ENCODE measurements around the gene MUSK.
A peak's percentile ranks its signal among the peaks of the same experiment; 100 is the strongest.
"Not testable (repeated sequence)": the region's sequence is repeated elsewhere in the genome, so short reads cannot be mapped to it uniquely, and the experiment has no call there.

MUSK gene

DNA sequence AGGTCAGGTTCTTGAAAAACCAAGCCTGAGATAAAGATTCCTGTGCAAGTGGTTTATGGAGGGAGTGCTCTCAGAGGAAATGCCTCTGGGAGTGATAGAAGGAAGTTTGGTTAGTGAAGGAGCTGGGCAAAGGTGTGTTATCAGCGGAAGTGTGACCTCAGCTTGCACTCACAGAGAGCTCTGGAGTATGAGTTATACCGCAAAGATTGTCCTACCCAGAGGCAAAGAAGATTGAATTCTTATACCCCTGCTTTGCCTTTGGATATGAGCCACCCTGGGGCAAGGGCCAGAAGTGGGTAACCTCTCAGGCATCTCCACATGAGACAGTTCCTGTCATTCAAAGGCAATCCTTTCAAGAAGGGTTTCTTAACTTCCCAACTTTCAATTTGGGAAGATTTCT lies 145.6 kb downstream of the MUSK start:
- DNase-seq, result no peak

GRCh38 chr9:110815361-110815760 lies 146.8 kb downstream of the MUSK start:
- DNase-seq, result no peak

GRCh38 chr9:110820381-110820780 lies 151.8 kb downstream of the MUSK start:
- DNase-seq, result no peak

- no peak for DNase-seq
Observed at GRCh38 chr9:110821064-110821463, 152.5 kb downstream of the MUSK start.

DNA sequence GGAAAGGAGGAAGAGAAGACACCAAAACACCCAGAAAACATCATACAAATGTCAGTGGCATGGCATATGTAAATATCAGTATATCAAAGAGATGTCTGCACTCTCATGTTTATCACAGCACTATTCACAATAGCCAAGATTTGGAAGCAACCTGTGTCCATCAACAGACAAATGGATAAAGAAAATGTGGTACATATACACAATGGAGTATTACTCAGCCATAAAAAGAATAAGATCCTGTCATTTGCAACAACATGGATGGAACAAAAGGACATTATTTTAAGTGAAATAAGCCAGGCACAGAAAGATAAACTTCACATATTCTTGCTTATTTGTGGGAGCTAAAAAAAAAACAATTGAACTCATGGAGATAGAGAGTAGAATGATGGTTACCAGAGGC lies 156.5 kb downstream of the MUSK start:
- not testable (repeated sequence) for DNase-seq

DNA sequence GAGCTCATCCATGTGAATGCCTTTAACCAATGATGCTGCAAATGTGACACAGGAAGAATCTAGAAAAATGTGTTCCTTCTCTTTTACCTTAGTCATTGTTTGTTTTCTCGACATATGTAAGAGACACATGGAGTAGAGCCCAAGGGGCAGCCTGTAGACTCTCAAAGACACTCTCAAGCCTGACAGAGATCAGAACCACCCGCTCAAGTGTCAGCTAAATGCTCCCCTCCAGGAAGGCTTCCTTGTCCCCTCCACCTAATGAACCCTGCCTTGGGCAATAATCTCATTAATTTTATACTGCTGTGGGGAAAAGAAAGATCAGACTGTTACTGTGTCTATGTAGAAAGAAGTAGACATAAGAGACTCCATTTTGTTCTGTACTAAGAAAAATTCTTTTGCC lies 157.4 kb downstream of the MUSK start:
- peak in 1 of 2 experiments; percentile 10 for DNase-seq

GRCh38 chr9:110826400-110826799 lies 157.8 kb downstream of the MUSK start:
- not testable (repeated sequence) for DNase-seq

DNA sequence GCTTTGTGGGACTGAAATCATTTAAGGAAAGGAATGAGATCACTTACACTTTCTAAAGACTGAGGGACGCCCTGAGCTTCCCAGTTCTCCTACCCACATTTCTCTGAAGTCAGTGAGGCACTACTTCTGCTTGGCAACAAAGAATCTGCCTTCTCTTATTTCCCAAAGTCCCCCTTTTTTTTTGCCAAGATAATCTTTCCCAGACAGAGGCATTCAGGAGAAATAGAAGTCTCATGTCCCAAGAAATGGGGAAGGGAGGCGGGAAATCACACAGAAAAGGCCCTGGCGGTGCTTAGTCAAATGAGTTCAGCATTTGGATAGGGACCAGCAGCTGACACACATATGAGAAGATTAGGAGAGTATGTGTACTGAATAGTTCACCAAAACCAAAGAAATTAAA lies 159.7 kb downstream of the MUSK start:
- DNase-seq, result no peak

GRCh38 chr9:110830495-110830894 lies 161.9 kb downstream of the MUSK start:
- no peak for DNase-seq

- DNase-seq, result no peak
Observed at GRCh38 chr9:110832926-110833325, 164.3 kb downstream of the MUSK start.

- DNase-seq, result no peak
Observed at GRCh38 chr9:110835404-110835803, 166.8 kb downstream of the MUSK start.

- no peak for DNase-seq
Observed at GRCh38 chr9:110835859-110836271, 167.3 kb downstream of the MUSK start.

GRCh38 chr9:110837401-110838005 lies 168.9 kb downstream of the MUSK start:
- DNase-seq, result no peak

GRCh38 chr9:110842169-110842568 lies 173.6 kb downstream of the MUSK start:
- no peak for DNase-seq

DNA sequence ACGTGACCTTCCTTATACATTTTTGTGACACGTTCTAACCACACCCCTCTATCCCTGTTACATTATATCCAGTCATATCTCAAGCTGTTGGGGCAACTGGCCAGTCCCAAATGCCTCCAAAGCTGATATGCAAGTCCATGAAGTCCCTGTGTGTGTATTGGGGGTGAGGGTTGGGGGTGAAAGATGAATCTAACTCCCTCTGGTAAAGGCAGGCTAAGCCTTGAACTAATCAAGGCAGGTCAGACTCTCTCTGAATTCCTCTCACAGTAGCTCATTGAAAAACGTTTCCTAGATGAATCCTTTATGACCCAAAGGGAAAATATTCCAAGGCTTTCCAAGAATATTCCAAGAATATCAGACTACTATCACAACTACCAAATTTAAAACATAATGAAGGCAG lies 174.4 kb downstream of the MUSK start:
- no peak for DNase-seq

- DNase-seq, result peak; percentile 10 to 51
Observed at GRCh38 chr9:110844121-110844520, 175.5 kb downstream of the MUSK start.

- no peak for DNase-seq
Observed at GRCh38 chr9:110846215-110846614, 177.6 kb downstream of the MUSK start.

- no peak for DNase-seq
Observed at GRCh38 chr9:110847671-110848070, 179.1 kb downstream of the MUSK start.

GRCh38 chr9:110850401-110851135 lies 182.0 kb downstream of the MUSK start:
- DNase-seq, result no peak
